K562 (cell line): Measurements from ENCODE around the gene ZNF324B. TPM values are rescaled to one million over a fixed set of nuclear protein-coding genes. Genes with fewer than 3 reads are reported as not detected.

Experiments
- BMI1 ChIP-seq: fragments of 150-350 bp; IDR thresholded peaks from 2 replicates; pipeline ENCODE4 v1.6.1; 2014; ENCODE audit warnings: low read length
- CBX8 ChIP-seq: fragments of 200-600 bp; sonication (generic); IDR thresholded peaks from 2 replicates; pipeline ENCODE4 v1.6.1; 2012; ENCODE audit warnings: borderline replicate concordance, mixed run types, low read depth, mild to moderate bottlenecking, moderate library complexity, mixed read lengths, low read length, control low read depth, inconsistent platforms; ENCODE audit not compliant: poor library complexity, severe bottlenecking; ENCODE audit errors: extremely low read depth
- CEBPB ChIP-seq: fragments of 450-650 bp; IDR thresholded peaks from 2 replicates; pipeline ENCODE4 v1.6.1; 2016; ENCODE audit warnings: missing genetic modification characterization, missing compliant biosample characterization
- CHD2 ChIP-seq: IDR thresholded peaks from 2 replicates; pipeline ENCODE4 v1.6.1; 2011; ENCODE audit warnings: low read depth, low read length
- HDAC2 ChIP-seq: fragments of 450-650 bp; IDR thresholded peaks from 2 replicates; pipeline ENCODE4 v1.6.1; 2016; ENCODE audit warnings: mild to moderate bottlenecking
- HNRNPUL1 ChIP-seq: fragments of 200-400 bp; formaldehyde crosslinking; IDR thresholded peaks from 2 replicates; pipeline ENCODE4 v1.6.1; 2017; ENCODE audit warnings: low read length
- MXI1 ChIP-seq: IDR thresholded peaks from 2 replicates; pipeline ENCODE4 v1.6.1; 2011; ENCODE audit warnings: low read depth, mild to moderate bottlenecking, improper control_type of control experiment, low read length
- PHF20 ChIP-seq: fragments of 450-650 bp; IDR thresholded peaks from 2 replicates; pipeline ENCODE4 v1.6.1; 2018; ENCODE audit not compliant: partially characterized antibody
- PTRF ChIP-seq: fragments of 450-650 bp; IDR thresholded peaks from 2 replicates; pipeline ENCODE4 v1.6.1; 2016; ENCODE audit warnings: mild to moderate bottlenecking, missing genetic modification characterization, missing compliant biosample characterization
- RBM15 ChIP-seq: fragments of 200-400 bp; formaldehyde crosslinking; IDR thresholded peaks from 2 replicates; pipeline ENCODE4 v1.6.1; 2018; ENCODE audit warnings: mild to moderate bottlenecking, low read length, moderate library complexity; ENCODE audit not compliant: insufficient read depth
- RFX7 ChIP-seq: fragments of 250-450 bp; sonication (Bioruptor Pico); IDR thresholded peaks from 2 replicates; pipeline ENCODE4 v1.5.1; 2021; ENCODE audit warnings: mild to moderate bottlenecking
- RREB1 ChIP-seq: fragments of 250-450 bp; sonication (Bioruptor Pico); IDR thresholded peaks from 2 replicates; pipeline ENCODE4 v1.4.0; 2020
- TFAP4 ChIP-seq: sonication (generic); formaldehyde crosslinking; IDR thresholded peaks from 2 replicates; pipeline ENCODE4 v1.8.0; 2022; ENCODE audit warnings: missing genetic modification reagents, mild to moderate bottlenecking, moderate library complexity, borderline replicate concordance
- YY1 ChIP-seq, 3 experiments: IDR thresholded peaks; 2 replicates each; pipeline ENCODE4 v1.6.1; 2011; ENCODE audit warnings: low read length in 2 of 3, mild to moderate bottlenecking in 2 of 3, moderate library complexity in 2 of 3, borderline replicate concordance in 1 of 3, control low read depth in 1 of 3, low read depth in 1 of 3; ENCODE audit not compliant: insufficient read depth in 3 of 3, insufficient replicate concordance in 2 of 3, control insufficient read depth in 1 of 3, insufficient read length in 1 of 3; ENCODE audit errors: extremely low read depth in 1 of 3
- ZNF212 ChIP-seq: fragments of 450-650 bp; formaldehyde crosslinking; IDR thresholded peaks from 2 replicates; pipeline ENCODE4 v1.4.0; 2020; ENCODE audit warnings: mild to moderate bottlenecking
- ZNF280B ChIP-seq: fragments of 250-450 bp; sonication (Bioruptor Pico); IDR thresholded peaks from 2 replicates; pipeline ENCODE4 v1.5.1; 2021; ENCODE audit warnings: mild to moderate bottlenecking
- ZNF3 ChIP-seq: fragments of 250-450 bp; sonication (Bioruptor Pico); IDR thresholded peaks from 2 replicates; pipeline ENCODE4 v1.5.0; 2021; ENCODE audit warnings: mild to moderate bottlenecking, moderate library complexity
- ZNF766 ChIP-seq: fragments of 200-800 bp; sonication (Bioruptor generic); conservative IDR thresholded peaks from 2 replicates; pipeline ENCODE4 v1.6.1; 2016; ENCODE audit warnings: missing genetic modification characterization, missing compliant biosample characterization
- polyA plus RNA-seq, 8 experiments: library from polyadenylated mRNA; depleted of rRNA in 4 of 8; stranded (reverse) in 5 of 8; unstranded in 3 of 8; fragments of >200 nt; fragmentation: Nextera tagmentation in 2 of 8; fragmentation: Illumina TruSeq in 1 of 8; extraction: Ambion mirVana in 2 of 8; extraction: Trizol in 1 of 8; gene quantifications; 2 replicates each; pipeline versions ENCODE4 v1.2.1 to v1.2.3, GENCODE V29; 2011 to 2014; ENCODE audit warnings: inconsistent platforms in 1 of 8, missing spikeins in 1 of 8
- total RNA-seq, 7 experiments: library from RNA; depleted of rRNA in 6 of 7; stranded (reverse); fragments of >200 nt in 6 of 7; fragmentation: Illumina TruSeq in 2 of 7; extraction: Trizol in 2 of 7; gene quantifications; 2 replicates each; pipeline versions ENCODE4 v1.2.1 to v1.2.3, GENCODE V29; 2011 to 2021; ENCODE audit warnings: low replicate concordance in 1 of 7

Gene ZNF324B
- total and polyA plus RNA-seq, 9 of the 15 experiments (the other 6 are each of a cell fraction or from before 2014, with no cell fraction given): 0.20 to 13.5 (median 5.7) TPM

GRCh38 chr19:58474997-58475713, 23.7 kb downstream of the ZNF324B start (continued):
- TF ChIP-seq YY1 (IDR thresholded peaks at IDR 0.05; ENCODE audit: borderline replicate concordance in 1 of 3, control insufficient read depth in 1 of 3, extremely low read depth in 1 of 3, insufficient read depth in 3 of 3, insufficient read length in 1 of 3, insufficient replicate concordance in 2 of 3, low read depth in 1 of 3, low read length in 2 of 3): peak in 1 of 3 experiments; percentile 56
- TF ChIP-seq ZNF212: no peak
- TF ChIP-seq PTRF (tag): no peak
- TF ChIP-seq RREB1: no peak
- TF ChIP-seq BMI1: peak; percentile 78; the same call in 1 of the 2 replicates
- peak; percentile 61; the same call in 1 of the 2 replicates for TF ChIP-seq ZNF766 (CRISPR knock-in tag)
- peak; percentile 76; the same call in 1 of the 2 replicates for TF ChIP-seq MXI1
- TF ChIP-seq CBX8: no peak
- no peak for TF ChIP-seq RBM15
- no peak for TF ChIP-seq CEBPB
- TF ChIP-seq PHF20: no peak
- peak; percentile 37; the same call in 1 of the 2 replicates for TF ChIP-seq HDAC2
- TF ChIP-seq ZNF3: no peak
- no peak for TF ChIP-seq RFX7
- TF ChIP-seq TFAP4 (CRISPR knock-in tag): no peak
- TF ChIP-seq ZNF280B (CRISPR knock-in tag): no peak
- TF ChIP-seq HNRNPUL1: peak; percentile 38; the same call in 1 of the 2 replicates
- TF ChIP-seq CHD2: peak; percentile 34; the same call in 1 of the 2 replicates
